Activated CD4-positive, alpha-beta memory T cell treated with anti-CD3 and anti-CD28 coated beads for 36 hours (primary cell): ENCODE data around the gene GPC1. TPM values are rescaled to one million over a fixed set of nuclear protein-coding genes. Genes with fewer than 3 reads are reported as not detected.

Experiments used
- CTCF ChIA-PET: fragments of 350-600 bp; sonication (Branson Sonifier 250); formaldehyde crosslinking; loops from one replicate; lab custom pipeline; 2021; ENCODE audit warnings: antibody characterized with exemption, inconsistent platforms; lab: Charles Lee
- POLR2A ChIA-PET: fragments of 350-600 bp; sonication (Branson Sonifier 250); formaldehyde crosslinking; loops from one replicate; lab custom pipeline; 2021; ENCODE audit warnings: antibody characterized with exemption; lab: Charles Lee
- DNase-seq: peaks from one replicate; pipeline ENCODE4 v3.0.0-alpha.2; 2020
- H3K27ac Mint-ChIP-seq: one replicate; pipeline ENCODE4 v1.8.0; 2021; ENCODE audit warnings: mixed read lengths
- H3K27me3 Mint-ChIP-seq: one replicate; pipeline ENCODE4 v1.8.0; 2021; ENCODE audit warnings: mixed read lengths
- H3K36me3 Mint-ChIP-seq: one replicate; pipeline ENCODE4 v1.8.0; 2021; ENCODE audit warnings: mixed read lengths
- H3K4me1 Mint-ChIP-seq: one replicate; pipeline ENCODE4 v1.8.0; 2021; ENCODE audit warnings: low read depth, mixed read lengths
- H3K4me3 Mint-ChIP-seq: one replicate; pipeline ENCODE4 v1.8.0; 2021; ENCODE audit warnings: mild to moderate bottlenecking, mixed read lengths
- H3K9me3 Mint-ChIP-seq: one replicate; pipeline ENCODE4 v1.8.0; 2021; ENCODE audit warnings: mixed read lengths
- intact Hi-C: fragments of 100-400 bp; cut with micrococcal nuclease; formaldehyde crosslinking; loops from one replicate; pipeline ENCODE4 v1.15.1; 2023
- microRNA-seq: library from miRNA; unstranded; fragments of <30 nt; microRNA quantifications from one replicate; pipeline ENCODE4 v1.2.0, GENCODE V29; 2022; ENCODE audit warnings: borderline number of aligned reads, borderline microRNAs expressed, borderline replicate concordance
- total RNA-seq, 2 experiments: library from RNA; stranded (reverse); gene quantifications; one replicate each; pipeline ENCODE4 v1.2.3, GENCODE V29; 2021

Gene GPC1
- total RNA-seq, 2 experiments from 2014 or later: 4.7 to 4.9 TPM

DNA sequence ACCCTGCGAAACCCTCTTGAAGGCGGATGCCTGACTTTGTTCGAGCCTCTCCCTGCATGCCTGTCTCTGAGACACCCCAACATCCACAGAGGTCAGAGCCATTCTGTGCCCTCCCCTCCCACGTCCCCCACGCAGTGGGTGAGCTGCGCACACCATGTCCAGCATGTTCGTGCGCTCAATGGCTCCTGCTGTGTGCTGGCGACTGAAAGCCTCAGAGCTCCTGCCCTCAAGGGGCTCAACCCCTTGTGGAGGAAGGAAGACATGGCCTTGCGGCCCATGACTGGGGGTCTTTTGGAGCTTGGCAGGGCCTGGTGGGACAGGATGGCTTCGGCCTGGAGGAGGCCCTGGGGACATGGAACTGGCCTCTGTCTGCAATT lies 76.6 kb downstream of the GPC1 start:
- Mint-ChIP-seq H3K36me3 (peaks cover 5% of the 10 kb centered on the region), H3K9me3 (no peaks in the 10 kb centered on the region), H3K27me3 (no peaks in the 10 kb centered on the region), H3K4me3 (no peak overlapping the region), H3K4me1 (peaks cover 15% of the 10 kb centered on the region), H3K27ac (no peak overlapping the region)
- CTCF ChIA-PET: interaction anchor here (1.5 to 2.5 kb wide), 2 partner anchors 74 to 329 kb away, joined by 3 to 18 read pairs; partner anchors contain the start of gene CAPN10
- POLR2A ChIA-PET: no interaction called here
- intact Hi-C loops: loop anchor here (5.0 to 10.0 kb wide), 3 partner anchors 50 to 330 kb away; partner anchors contain the start of gene DUSP28
- DNase-seq: peak; percentile 3

GRCh38 chr2:240512666-240513535 lies 77.4 kb downstream of the GPC1 start:
- ChIA-PET CTCF (interaction anchor here (0.6 to 2.5 kb wide), 5 partner anchors 11 to 328 kb away, joined by 3 to 18 read pairs (median 4); partner anchors contain the start of gene CAPN10), POLR2A (no interaction called here)
- H3K27me3 Mint-ChIP-seq: no peaks in the 10 kb centered on the region
- intact Hi-C loops: loop anchor here (5.0 to 10.0 kb wide), 3 partner anchors 49 to 329 kb away; partner anchors contain the start of gene DUSP28
- H3K36me3 Mint-ChIP-seq: peaks cover 5% of the 10 kb centered on the region
- H3K4me3 Mint-ChIP-seq: no peak overlapping the region
- DNase-seq: peak; percentile 3
- H3K27ac Mint-ChIP-seq: no peak overlapping the region
- H3K4me1 Mint-ChIP-seq: peaks cover 15% of the 10 kb centered on the region
- H3K9me3 Mint-ChIP-seq: no peaks in the 10 kb centered on the region

- no peaks in the 10 kb centered on the region for H3K9me3 Mint-ChIP-seq
- no peaks in the 10 kb centered on the region for H3K27me3 Mint-ChIP-seq
- intact Hi-C loops: loop anchor here (2.0 to 10.0 kb wide), 4 partner anchors 49 to 329 kb away; partner anchors contain the start of genes CAPN10 and DUSP28
- H3K27ac Mint-ChIP-seq: peak overlapping the region; percentile 70
- ChIA-PET CTCF (interaction anchor here (0.6 to 2.5 kb wide), 38 partner anchors 10 to 1187 kb away, joined by 3 to 26 read pairs (median 4); partner anchors contain the start of genes ANKMY1, CAPN10, NDUFA10 and RNPEPL1), POLR2A (interaction anchor here (0.7 to 1.4 kb wide), 3 partner anchors 45 to 73 kb away, joined by 4 to 6 read pairs (median 4); partner anchors contain the start of gene CAPN10)
- peaks cover 15% of the 10 kb centered on the region for H3K4me1 Mint-ChIP-seq
- peaks cover 5% of the 10 kb centered on the region for H3K36me3 Mint-ChIP-seq
- DNase-seq: peak; percentile 91
- no peak overlapping the region for H3K4me3 Mint-ChIP-seq
These were observed 78.3 kb downstream of the GPC1 start for GRCh38 chr2:240513549-240514287.

GRCh38 chr2:240514631-240515030 lies 79.2 kb downstream of the GPC1 start:
- peak overlapping the region; percentile 70 for H3K27ac Mint-ChIP-seq
- DNase-seq: peak; percentile 8

GRCh38 chr2:240517342-240517741 lies 81.9 kb downstream of the GPC1 start:
- ChIA-PET CTCF (no interaction called here), POLR2A (no interaction called here)
- no peak overlapping the region for H3K27ac Mint-ChIP-seq
- H3K4me1 Mint-ChIP-seq: peaks cover 15% of the 10 kb centered on the region
- H3K27me3 Mint-ChIP-seq: no peaks in the 10 kb centered on the region
- DNase-seq: no peak
- H3K36me3 Mint-ChIP-seq: peaks cover 9% of the 10 kb centered on the region
- intact Hi-C loops: loop anchor here (10.0 kb wide), 1 partner anchor 187 kb away; no protein-coding TSS in a partner anchor
- H3K4me3 Mint-ChIP-seq: no peak overlapping the region
- H3K9me3 Mint-ChIP-seq: peaks cover 4% of the 10 kb centered on the region

More at GRCh38 chr2:240514631-240515030, 79.2 kb downstream of the GPC1 start:
- intact Hi-C loops: loop anchor here (2.0 to 10.0 kb wide), 4 partner anchors 48 to 328 kb away; partner anchors contain the start of genes CAPN10 and DUSP28
- Mint-ChIP-seq H3K27me3 (no peaks in the 10 kb centered on the region), H3K4me1 (peaks cover 15% of the 10 kb centered on the region), H3K36me3 (no peaks in the 10 kb centered on the region), H3K4me3 (no peak overlapping the region), H3K9me3 (no peaks in the 10 kb centered on the region)
- POLR2A ChIA-PET: interaction anchor here (0.7 to 1.4 kb wide), 3 partner anchors 44 to 72 kb away, joined by 4 to 6 read pairs (median 4); partner anchors contain the start of gene CAPN10
- CTCF ChIA-PET: interaction anchor here (0.7 to 2.5 kb wide), 27 partner anchors 14 to 489 kb away, joined by 3 to 26 read pairs (median 4); partner anchors contain the start of genes ANKMY1, CAPN10, NDUFA10 and RNPEPL1

Small RNA genes within 50 kb of the gene (microRNA-seq; reads per million reads assigned to microRNA genes)
- gene MIR149: 124 reads per million, percentile 67 among the genes with 10 or more reads in this experiment

Other genes with a start within 250 kb of the GPC1 start
- gene ANKMY1, start 122.3 kb downstream of the GPC1 start, total RNA-seq: 10 to 100 TPM; 18.4 to 19.1 TPM
- 1 to 10 TPM; 4.1 to 4.2 TPM for gene DUSP28, start 124.7 kb downstream of the GPC1 start, total RNA-seq
- 10 to 100 TPM; 55.2 to 56.0 TPM for gene RNPEPL1, start 132.8 kb downstream of the GPC1 start, total RNA-seq
- 10 to 100 TPM; 32.6 to 33.9 TPM for gene CAPN10, start 151.1 kb downstream of the GPC1 start, total RNA-seq
- 1 to 10 TPM; 3.4 to 4.7 TPM for gene GPR35, start 189.8 kb downstream of the GPC1 start, total RNA-seq
- not detected for gene AQP12B, start 247.2 kb downstream of the GPC1 start, total RNA-seq